ENCODE data around the gene CLEC3A.
"Not testable (repeated sequence)": the region's sequence is repeated elsewhere in the genome, so short reads cannot be mapped to it uniquely, and the experiment has no call there.

CLEC3A gene, protein sequence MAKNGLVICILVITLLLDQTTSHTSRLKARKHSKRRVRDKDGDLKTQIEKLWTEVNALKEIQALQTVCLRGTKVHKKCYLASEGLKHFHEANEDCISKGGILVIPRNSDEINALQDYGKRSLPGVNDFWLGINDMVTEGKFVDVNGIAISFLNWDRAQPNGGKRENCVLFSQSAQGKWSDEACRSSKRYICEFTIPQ

GRCh38 chr16:78022347-78023060 lies at the start of gene CLEC3A:
TSS of gene CLEC3A (plus strand) at chr16:78022548. CDS start at chr16:78022627, 79 bp downstream.
- DNase-seq, result no peak

- no peak for DNase-seq
These were observed 47.5 kb upstream of the CLEC3A start for GRCh38 chr16:77974883-77975282.

GRCh38 chr16:77975942-77976341 lies 46.4 kb upstream of the CLEC3A start:
- DNase-seq, result no peak

- no peak for DNase-seq
These were observed 45.0 kb upstream of the CLEC3A start for GRCh38 chr16:77977339-77977738.

GRCh38 chr16:77985111-77985510 lies 37.2 kb upstream of the CLEC3A start:
- DNase-seq, result no peak

- no peak for DNase-seq
These were observed 36.2 kb upstream of the CLEC3A start for GRCh38 chr16:77986011-77986740.

DNA sequence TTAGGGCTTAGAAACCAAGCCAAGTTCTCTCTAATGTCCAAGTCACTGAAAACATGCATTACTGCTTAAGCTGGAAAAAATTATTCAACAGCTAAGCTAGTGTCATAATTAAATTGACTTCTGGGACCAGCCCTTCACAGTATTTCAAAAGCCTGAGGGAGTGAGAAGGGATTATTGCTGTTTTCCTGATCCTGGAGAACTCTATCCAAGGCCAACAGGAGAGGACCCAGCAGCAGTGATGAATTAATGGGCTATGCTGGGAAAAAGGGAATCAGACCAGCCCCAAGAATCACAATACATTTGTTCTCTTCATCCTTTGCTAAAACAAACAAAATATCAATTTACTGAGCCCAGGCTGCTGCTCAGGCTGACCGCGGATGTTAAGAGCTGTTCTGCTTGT lies 34.5 kb upstream of the CLEC3A start:
- DNase-seq, result no peak

DNA sequence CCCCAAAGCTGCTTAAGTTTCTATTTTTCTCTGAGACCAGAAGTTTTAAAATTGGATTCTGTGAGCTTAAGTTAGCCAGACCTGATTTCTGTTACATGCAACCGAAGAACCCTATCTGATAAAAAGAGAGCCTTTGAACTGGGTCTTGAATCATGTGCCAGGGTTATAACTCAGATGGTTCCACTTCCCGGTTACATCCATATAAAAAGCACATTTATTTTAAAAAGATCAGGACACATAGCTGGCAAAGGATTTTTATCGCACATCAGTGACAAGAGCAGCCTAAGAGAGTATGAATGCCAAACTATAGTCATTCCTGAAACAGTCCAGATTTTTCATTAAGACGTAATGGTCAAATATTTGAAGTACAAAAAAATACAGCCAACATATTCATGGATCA lies 32.5 kb upstream of the CLEC3A start:
- no peak for DNase-seq

GRCh38 chr16:77991701-77992100 lies 30.6 kb upstream of the CLEC3A start:
- no peak for DNase-seq

GRCh38 chr16:77992381-77992780 lies 30.0 kb upstream of the CLEC3A start:
- not testable (repeated sequence) for DNase-seq

DNA sequence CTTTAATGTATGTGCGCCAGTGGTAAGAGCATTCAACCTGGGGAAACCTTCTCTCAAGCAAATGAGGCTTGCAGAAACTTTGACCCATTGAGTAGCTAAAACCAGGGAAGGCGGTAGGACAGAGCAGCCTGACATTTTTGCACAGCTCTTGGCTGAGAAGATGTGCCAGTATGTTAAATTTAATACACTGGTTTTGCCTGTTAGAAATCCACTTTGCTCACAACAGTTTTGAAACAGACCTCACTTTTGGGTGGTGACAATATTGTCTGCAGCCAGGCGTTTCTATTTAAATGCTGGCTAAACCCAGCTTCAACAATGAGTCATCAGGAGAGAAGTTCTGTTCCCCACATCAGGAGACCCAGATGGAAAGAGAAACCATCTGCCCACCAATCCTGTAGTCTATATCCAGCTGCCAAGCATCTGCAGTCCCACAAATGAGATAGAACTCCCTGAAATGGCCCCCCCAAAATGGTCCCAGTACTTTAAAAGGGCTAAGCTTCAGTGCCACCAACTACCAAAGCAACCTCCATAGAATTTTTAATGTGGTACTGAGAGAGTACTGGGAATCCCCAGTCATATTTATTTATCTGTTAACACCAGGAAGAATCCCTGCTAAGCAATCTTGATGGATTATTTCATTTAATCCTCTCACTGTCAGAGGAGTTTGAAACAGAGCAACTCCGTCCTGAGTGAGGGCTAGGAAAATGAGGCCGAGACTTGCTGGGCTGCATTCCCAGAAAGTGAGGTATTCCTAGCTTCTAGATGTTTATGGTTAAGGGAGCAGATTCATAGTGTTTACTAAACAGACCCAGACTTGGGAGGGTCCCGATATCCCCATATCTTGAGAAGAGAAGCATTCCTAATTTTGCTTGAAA lies 29.0 kb upstream of the CLEC3A start:
- no peak for DNase-seq

GRCh38 chr16:77995843-77996455 lies 26.4 kb upstream of the CLEC3A start:
- no peak for DNase-seq

- DNase-seq, result no peak
These were observed 23.9 kb upstream of the CLEC3A start for GRCh38 chr16:77998350-77999023.

DNA sequence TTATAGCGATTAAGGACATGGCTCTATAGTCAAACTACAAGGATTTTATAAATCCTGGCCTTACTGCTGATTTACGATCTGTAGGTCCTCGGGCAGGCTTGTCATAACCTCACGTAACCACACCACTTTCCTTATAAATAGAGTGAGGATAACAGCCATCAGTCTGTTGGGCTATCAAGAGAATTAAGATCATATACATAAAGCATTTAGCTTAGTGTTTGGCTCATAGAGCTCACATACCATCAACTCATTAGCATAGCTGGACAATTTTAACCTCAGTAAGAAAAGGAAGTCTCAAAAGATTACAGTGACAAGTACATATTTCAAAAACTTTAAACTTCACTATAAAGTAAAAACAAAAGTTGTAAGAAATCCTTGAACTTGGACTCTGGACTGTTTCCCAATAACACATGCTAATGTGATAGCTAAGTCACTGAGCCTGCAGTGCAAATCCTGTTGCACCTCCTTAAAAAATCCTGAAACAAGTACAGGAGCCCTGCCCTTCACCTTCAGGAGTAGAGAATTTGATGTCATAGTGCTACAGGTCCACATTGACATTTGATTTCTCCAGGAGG lies 20.8 kb upstream of the CLEC3A start:
- DNase-seq, result no peak

GRCh38 chr16:78002915-78003538 lies 19.3 kb upstream of the CLEC3A start:
- DNase-seq, result peak; percentile 25

- no peak for DNase-seq
These were observed 17.8 kb upstream of the CLEC3A start for GRCh38 chr16:78004517-78004916.

DNA sequence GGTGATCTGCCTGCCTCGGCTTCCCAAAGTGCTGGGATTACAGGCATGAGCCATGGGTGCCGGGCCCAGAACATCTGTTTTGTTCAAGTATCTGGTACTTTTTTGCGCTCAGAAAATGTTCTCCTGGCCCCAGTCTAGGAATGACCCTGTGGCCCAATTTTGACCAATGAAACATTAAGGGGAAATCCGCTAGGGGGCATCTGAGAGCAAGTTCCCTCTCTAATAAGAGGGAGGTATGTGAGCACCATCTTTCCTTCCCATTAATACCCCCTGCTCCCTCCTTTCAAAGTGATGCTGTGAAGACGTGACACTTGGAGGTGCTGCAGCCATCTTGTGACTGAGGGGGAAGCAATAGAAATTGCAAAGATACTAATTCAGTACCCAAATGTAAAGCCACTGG lies 16.5 kb upstream of the CLEC3A start:
- no peak for DNase-seq

GRCh38 chr16:78007121-78007520 lies 15.2 kb upstream of the CLEC3A start:
- no peak for DNase-seq

GRCh38 chr16:78024159-78024558 lies 1.8 kb downstream of the CLEC3A start:
- DNase-seq, result no peak

DNA sequence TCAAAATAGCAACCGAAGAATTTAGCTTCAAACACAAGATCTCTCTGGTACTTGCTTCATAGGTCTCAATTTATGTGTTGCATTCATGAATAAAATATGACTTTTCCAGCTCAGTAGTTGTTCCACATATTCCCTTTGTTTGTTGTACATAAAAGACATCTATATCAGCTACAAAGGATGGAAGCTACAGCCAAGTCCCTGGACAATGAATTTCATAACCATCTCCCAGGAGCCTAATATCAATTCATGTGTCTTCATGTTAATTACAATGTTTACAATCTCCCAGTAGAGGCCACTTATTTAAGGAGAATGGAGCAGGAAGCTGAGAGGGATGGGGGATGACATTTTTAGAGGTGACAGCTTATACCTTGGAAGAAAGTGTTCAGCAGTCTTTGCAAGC lies 3.3 kb downstream of the CLEC3A start:
- no peak for DNase-seq

- DNase-seq, result no peak
These were observed 5.7 kb downstream of the CLEC3A start for GRCh38 chr16:78028018-78028417.
